ENCODE results near the gene MPL. TPM values are rescaled to one million over a fixed set of nuclear protein-coding genes. Genes with fewer than 3 reads are reported as not detected.

The MPL gene
- total RNA-seq, 1 experiment from 2014 or later = not detected

Other genes starting within 250 kb of the MPL start
- gene EBNA1BP2, start 165.5 kb upstream of the MPL start, total RNA-seq (2014; rRNA removed; shearing (Covaris generic)) = 400 and 422 TPM in 2 replicates
- gene CFAP57, start 165.5 kb upstream of the MPL start, total RNA-seq (2014; rRNA removed; shearing (Covaris generic)) = 0.33 and 0.50 TPM in 2 replicates
- gene TMEM125, start 67.8 kb upstream of the MPL start, total RNA-seq (2014; rRNA removed; shearing (Covaris generic)) = not detected in 2 replicates
- not detected in 2 replicates for gene C1orf210, start 52.2 kb upstream of the MPL start, total RNA-seq (2014; rRNA removed; shearing (Covaris generic))
- 135 and 139 TPM in 2 replicates for gene TIE1, start 36.8 kb upstream of the MPL start, total RNA-seq (2014; rRNA removed; shearing (Covaris generic))
- gene CDC20, start 21.2 kb downstream of the MPL start, total RNA-seq (2014; rRNA removed; shearing (Covaris generic)) = 564 and 669 TPM in 2 replicates
- gene ELOVL1, start 30.2 kb downstream of the MPL start, total RNA-seq (2014; rRNA removed; shearing (Covaris generic)) = 163 and 212 TPM in 2 replicates
- gene MED8, start 52.0 kb downstream of the MPL start, total RNA-seq (2014; rRNA removed; shearing (Covaris generic)) = 61.9 and 73.9 TPM in 2 replicates
- gene SZT2, start 52.1 kb downstream of the MPL start, total RNA-seq (2014; rRNA removed; shearing (Covaris generic)) = 11.7 and 14.7 TPM in 2 replicates
- 42.1 and 50.9 TPM in 2 replicates for gene HYI, start 116.1 kb downstream of the MPL start, total RNA-seq (2014; rRNA removed; shearing (Covaris generic))
- 39.0 and 41.7 TPM in 2 replicates for gene PTPRF, start 193.1 kb downstream of the MPL start, total RNA-seq (2014; rRNA removed; shearing (Covaris generic))

Data from HT1080 (cell line).